PFSK-1 (cell line): Measurements from ENCODE around the gene NFIX.

Experiments used
- FOXP2 ChIP-seq: optimal IDR thresholded peaks from 2 replicates; pipeline ENCODE3; 2011; ENCODE audit warnings: borderline replicate concordance, control low read depth, inconsistent platforms; ENCODE audit not compliant: insufficient read depth; ENCODE audit errors: extremely low read length, extremely low read depth
- POLR2AphosphoS5 ChIP-seq: IDR thresholded peaks from 2 replicates; pipeline ENCODE4 v1.6.1; 2012; ENCODE audit warnings: low read depth, mild to moderate bottlenecking, control low read depth, low read length, moderate library complexity
- REST ChIP-seq, 2 experiments: IDR thresholded peaks; 2 replicates each; pipeline versions ENCODE4 v1.6.1 to v1.8.0; 2011 to 2012; ENCODE audit warnings: low read depth in 2 of 2, low read length in 2 of 2, control low read depth in 1 of 2, inconsistent platforms in 1 of 2, mild to moderate bottlenecking in 1 of 2, moderate library complexity in 1 of 2; ENCODE audit not compliant: insufficient read depth in 1 of 2
- SIN3A ChIP-seq: IDR thresholded peaks from 2 replicates; pipeline ENCODE4 v1.6.1; 2012; ENCODE audit warnings: mild to moderate bottlenecking, low read length, moderate library complexity, borderline replicate concordance; ENCODE audit not compliant: insufficient read depth
- TAF1 ChIP-seq: IDR thresholded peaks from 2 replicates; pipeline ENCODE4 v1.6.1; 2012; ENCODE audit warnings: low read length, control low read depth, borderline replicate concordance; ENCODE audit not compliant: insufficient read depth

The NFIX gene

GRCh38 chr19:13055213-13056051 is 60.2 kb downstream of the NFIX start:
- TF ChIP-seq REST (IDR thresholded peaks at IDR 0.05; ENCODE audit: insufficient read depth in 1 of 2, low read depth in 2 of 2, low read length in 2 of 2) (no peak), POLR2AphosphoS5 (no peak), TAF1 (no peak), SIN3A (no peak), FOXP2 (no peak)

- TF ChIP-seq POLR2AphosphoS5 (no peak), REST (IDR thresholded peaks at IDR 0.05; ENCODE audit: insufficient read depth in 1 of 2, low read depth in 2 of 2, low read length in 2 of 2) (no peak), FOXP2 (no peak), SIN3A (no peak), TAF1 (no peak)
Observed at GRCh38 chr19:13056052-13056660, 60.9 kb downstream of the NFIX start.

GRCh38 chr19:13057147-13057572 is 61.9 kb downstream of the NFIX start:
- TF ChIP-seq TAF1 (no peak), REST (IDR thresholded peaks at IDR 0.05; ENCODE audit: insufficient read depth in 1 of 2, low read depth in 2 of 2, low read length in 2 of 2) (no peak), FOXP2 (peak; percentile 25), SIN3A (no peak)

GRCh38 chr19:13057744-13058143 is 62.5 kb downstream of the NFIX start:
- TF ChIP-seq REST (IDR thresholded peaks at IDR 0.05; ENCODE audit: insufficient read depth in 1 of 2, low read depth in 2 of 2, low read length in 2 of 2): no peak
- no peak for TF ChIP-seq POLR2AphosphoS5
- TF ChIP-seq SIN3A: no peak
- TF ChIP-seq TAF1: no peak
- TF ChIP-seq FOXP2: no peak
